GM19452 (cell line): ENCODE results near the gene MRM3.
"Not testable (repeated sequence)": the region's sequence is repeated elsewhere in the genome, so short reads cannot be mapped to it uniquely, and the experiment has no call there.

Source experiments
- ATAC-seq: cut with Tn5 transposase; IDR thresholded peaks from one replicate; pipeline ENCODE4 v1.9.1; 2021; ENCODE audit not compliant: unreplicated experiment

MRM3 gene

DNA sequence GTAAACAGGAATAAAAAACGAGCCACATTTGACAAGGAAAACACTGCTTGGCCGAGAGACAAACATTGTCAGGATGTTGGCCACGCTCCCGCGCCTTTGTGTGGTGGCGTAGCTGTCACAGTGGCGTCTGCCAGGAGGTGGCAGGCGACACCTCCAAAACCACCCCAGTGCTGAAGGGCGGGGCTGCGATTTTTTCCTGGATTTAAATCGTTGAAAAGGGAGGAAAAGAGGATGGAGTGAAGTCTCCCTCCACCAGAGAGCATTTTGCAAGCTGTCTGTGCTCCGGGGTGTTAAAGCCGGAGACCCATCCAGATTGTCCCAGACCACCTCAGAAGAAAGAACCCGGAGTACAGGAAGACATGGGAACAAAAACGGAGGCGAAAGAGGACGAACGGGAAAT lies 12.7 kb downstream of the MRM3 start:
- no peak for ATAC-seq

DNA sequence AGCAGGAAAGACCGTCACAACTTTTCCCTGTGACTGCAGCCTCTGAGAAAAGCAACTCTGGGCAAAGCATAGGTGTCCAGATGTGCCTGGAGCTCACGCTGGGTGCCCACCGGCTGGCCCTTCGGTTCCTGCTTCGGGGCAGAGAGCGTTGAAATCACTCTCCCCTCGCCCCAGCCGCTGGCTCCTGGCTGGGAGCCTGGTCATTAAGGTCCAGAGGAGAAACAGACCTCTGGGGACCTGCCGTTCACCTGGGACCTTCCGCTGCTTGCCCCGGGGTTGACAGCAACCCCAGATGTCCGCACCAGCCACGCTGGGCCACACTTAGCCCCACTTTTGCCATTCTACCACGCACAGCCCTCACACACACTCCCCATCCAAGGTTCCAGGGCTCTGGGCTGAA lies 13.1 kb downstream of the MRM3 start:
- no peak for ATAC-seq

- no peak for ATAC-seq
Measured at GRCh38 chr17:795721-796120, 13.6 kb downstream of the MRM3 start.

- ATAC-seq, result no peak
Measured at GRCh38 chr17:796609-797008, 14.5 kb downstream of the MRM3 start.

DNA sequence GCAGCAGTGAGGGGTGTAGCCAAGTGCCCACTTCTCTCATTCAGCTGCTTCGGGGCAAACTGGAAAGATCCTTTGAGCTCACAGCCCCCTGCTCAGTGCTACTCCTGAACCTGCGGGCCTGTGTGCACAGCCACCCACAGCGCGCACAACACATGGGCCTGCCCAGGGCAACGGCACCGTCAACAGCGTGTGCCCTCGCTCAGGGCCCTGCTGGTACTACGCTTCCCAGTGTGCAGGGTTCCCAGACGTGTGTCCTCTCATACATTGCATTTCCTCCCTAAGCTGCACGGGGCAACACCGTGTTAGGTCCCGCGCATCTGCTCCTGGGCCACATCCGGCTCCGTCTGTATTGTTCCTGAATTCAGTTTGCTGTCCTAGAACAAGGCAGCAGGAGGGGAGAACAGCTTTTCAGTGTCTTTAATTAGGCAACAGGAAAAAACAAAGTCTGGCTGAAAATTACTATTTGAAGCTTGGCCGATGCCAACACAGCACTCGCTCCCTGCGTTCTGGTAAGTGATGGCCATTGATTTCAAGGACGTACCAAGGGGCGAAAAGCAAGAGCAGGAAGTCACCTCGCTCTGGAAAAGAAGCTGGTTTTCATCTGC lies 15.2 kb downstream of the MRM3 start:
- ATAC-seq, result no peak

GRCh38 chr17:798246-798645 lies 16.1 kb downstream of the MRM3 start:
- ATAC-seq, result no peak

- ATAC-seq, result no peak
Measured at GRCh38 chr17:799261-799660, 17.1 kb downstream of the MRM3 start.

- ATAC-seq, result no peak
Measured at GRCh38 chr17:800446-801242, 18.5 kb downstream of the MRM3 start.

DNA sequence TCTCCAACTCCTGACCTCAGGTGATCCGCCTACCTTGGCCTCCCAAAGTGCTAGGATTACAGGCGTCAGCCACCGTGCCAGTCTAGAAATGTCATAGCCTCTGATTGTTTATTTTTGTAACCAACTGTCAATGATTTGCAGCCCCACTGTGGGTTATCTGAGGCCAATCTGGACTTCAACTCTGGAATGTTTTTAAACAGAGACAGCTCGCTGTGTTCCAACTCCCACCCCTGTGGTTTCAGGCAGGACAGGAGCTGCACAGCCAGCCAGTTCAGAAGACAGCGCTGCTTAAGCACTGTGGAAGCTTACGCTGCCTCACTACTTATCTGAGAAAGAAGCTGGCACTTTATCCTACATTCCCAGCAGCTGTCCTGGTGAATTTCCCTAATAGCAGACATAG lies 19.5 kb downstream of the MRM3 start:
- no peak for ATAC-seq

GRCh38 chr17:802481-802880 lies 20.3 kb downstream of the MRM3 start:
- ATAC-seq, result no peak

- no peak for ATAC-seq
Measured at GRCh38 chr17:802901-803881, 21.0 kb downstream of the MRM3 start.

- ATAC-seq, result no peak
Measured at GRCh38 chr17:804541-805435, 22.6 kb downstream of the MRM3 start.

DNA sequence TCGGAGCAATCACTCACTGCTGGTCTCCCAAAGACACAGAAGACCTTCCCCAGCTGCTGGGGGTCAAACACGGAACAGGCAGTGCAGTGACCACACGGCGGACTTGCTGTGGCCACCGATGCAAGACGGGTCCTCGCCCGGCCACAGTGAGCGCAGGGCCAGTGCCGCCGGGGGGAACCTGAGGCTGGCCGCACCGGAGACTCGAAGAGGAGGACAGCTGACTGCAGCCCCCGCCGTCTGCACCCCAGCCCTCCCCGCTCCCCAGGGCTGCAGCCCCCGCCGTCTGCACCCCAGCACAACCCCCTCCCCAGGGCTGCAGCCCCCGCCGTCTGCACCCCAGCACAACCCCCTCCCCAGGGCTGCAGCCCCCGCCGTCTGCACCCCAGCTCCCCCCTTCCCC lies 23.7 kb downstream of the MRM3 start:
- ATAC-seq, result not testable (repeated sequence)

DNA sequence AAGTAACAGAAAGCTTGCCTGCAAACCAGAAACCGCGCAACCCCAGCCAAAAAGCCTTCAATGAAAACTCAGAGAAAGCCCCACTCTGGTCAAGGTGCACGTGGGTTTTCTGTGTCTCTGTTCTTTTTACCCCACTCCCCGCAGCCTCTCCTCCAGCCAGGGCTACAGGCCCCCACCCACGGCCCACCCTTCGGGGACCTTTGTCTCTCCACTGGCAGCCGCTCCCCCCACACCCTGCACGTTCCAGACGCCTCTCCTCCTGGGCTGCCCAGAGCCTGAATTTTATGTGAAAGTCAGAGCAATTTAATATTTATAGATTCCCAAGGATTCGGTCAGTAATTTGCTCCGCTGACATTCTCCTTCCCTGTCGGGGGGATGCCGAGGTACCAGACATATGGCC lies 24.2 kb downstream of the MRM3 start:
- no peak for ATAC-seq

DNA sequence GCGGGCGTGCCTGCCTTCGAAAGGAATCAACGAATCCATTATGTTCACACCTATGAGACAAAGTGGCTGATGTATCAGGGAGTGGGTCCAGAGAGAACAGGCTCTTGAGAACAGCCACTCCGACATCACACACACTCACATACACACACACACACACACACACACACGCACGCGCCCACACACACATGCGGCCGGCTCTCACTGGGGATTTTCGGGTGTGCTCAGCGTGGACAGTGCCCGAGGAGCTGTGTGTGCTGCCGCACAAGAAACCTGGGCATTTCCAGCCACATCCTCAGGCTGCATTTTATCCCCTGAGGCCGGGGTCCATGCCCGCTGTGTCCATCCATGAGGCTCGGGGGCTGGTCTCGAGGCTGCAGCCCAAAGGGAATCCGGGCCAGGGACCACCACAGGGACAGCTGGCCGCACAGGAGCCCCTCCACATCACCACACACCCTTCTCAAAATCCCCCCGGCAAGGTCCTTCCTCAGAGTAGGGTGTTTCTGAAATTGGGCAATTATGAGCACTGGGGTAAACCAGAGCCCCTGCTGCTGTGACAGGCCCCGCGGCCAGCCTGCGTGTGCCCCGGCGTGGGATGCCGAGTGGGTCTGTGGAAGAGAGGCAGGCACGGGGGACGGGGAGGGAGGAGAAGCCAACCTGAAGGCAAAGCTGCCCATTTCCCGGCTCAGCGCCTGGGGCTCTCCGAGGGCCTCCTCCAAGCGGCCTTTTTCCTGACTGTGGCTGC lies 24.8 kb downstream of the MRM3 start:
- ATAC-seq, result no peak

GRCh38 chr17:807523-808294 lies 25.6 kb downstream of the MRM3 start:
- ATAC-seq, result no peak

DNA sequence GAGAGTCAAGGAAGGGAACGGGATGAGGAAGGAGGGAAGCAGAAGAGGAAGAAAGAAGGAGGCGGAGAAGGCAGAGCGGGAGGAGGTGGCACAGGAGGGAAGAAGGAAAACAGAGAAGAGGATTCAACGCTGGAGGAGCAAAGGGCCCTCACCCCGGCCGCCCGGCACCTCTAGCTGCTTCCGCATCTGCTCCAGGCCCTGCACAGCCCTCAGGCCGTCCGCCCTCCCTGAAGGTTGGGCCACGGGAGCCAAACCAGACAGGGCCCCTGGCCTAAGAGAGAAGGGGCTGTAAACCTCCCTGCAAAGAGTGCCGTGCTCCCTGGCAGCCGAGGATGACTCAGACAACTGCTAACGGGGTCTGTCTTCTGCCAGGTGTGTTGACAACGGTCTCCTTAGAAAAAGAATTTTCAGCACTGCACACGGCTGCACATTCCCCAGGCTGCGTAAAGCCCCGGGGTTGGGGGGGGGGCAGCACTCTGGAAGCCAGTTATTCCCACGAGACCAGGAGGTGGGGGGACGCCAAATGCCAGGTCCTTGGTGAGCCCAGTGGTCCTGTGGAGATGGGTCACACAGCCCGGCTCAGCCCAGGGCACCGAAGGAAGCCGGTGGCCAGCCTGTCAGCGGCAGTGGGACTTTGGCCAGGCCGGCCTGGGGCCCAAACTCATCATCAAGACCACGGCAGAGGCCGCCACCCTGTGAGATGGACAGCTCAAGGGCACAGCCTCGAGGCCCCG lies 29.1 kb downstream of the MRM3 start:
- no peak for ATAC-seq

DNA sequence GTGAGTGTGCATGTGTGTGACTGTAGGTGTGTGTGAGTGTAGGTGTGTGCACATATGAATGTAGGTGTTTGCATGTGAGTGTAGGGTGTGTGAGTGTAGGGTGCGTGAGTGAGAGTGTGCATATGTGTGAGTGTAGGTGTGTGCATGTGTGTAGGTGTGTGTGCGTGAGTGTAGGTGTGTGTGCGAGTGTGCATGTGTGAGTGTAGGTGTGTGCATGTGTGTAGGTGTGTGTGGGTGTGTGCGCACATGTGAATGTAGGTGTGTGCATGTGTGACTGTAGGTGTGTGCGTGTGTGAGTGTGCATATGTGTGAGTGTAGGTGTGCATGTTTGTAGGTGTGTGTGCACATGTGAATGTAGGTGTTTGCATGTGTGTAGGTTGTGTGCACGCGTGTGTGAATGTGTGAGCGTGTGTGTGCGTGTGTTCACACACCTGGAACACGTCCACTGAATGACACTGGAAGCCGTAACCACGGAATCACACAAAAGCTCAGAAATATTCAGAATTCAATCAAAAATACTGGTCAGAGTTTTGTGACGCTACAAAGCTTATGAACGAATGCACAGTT lies 30.6 kb downstream of the MRM3 start:
- ATAC-seq, result no peak
